Ishikawa (cell line): ENCODE measurements around the gene ADD1.

ENCODE experiments used
- CEBPB ChIP-seq: IDR thresholded peaks from 2 replicates; pipeline ENCODE4 v1.6.1; 2012
- CREB1 ChIP-seq: IDR thresholded peaks from 2 replicates; pipeline ENCODE4 v1.6.1; 2012; ENCODE audit warnings: low read depth
- EP300 ChIP-seq: IDR thresholded peaks from 2 replicates; pipeline ENCODE4 v1.6.1; 2012; ENCODE audit warnings: borderline replicate concordance
- MAX ChIP-seq: IDR thresholded peaks from 2 replicates; pipeline ENCODE4 v1.6.1; 2012
- NFIC ChIP-seq: IDR thresholded peaks from 2 replicates; pipeline ENCODE4 v1.6.1; 2012
- RAD21 ChIP-seq: IDR thresholded peaks from 2 replicates; pipeline ENCODE4 v1.6.1; 2012; ENCODE audit warnings: low read depth
- REST ChIP-seq: IDR thresholded peaks from 2 replicates; pipeline ENCODE4 v1.6.1; 2012; ENCODE audit warnings: low read depth, mild to moderate bottlenecking
- TCF12 ChIP-seq: IDR thresholded peaks from 2 replicates; pipeline ENCODE4 v1.6.1; 2012; ENCODE audit warnings: low read depth

- TF ChIP-seq MAX (no peak), REST (no peak), CREB1 (no peak), NFIC (no peak), EP300 (no peak), RAD21 (no peak), TCF12 (no peak), CEBPB (no peak)
Observed at GRCh38 chr4:2795300-2795892, 48.2 kb upstream of the ADD1 start.
